Activated CD4-positive, alpha-beta T cell treated with anti-CD3 and anti-CD28 coated beads, Interleukin-2, amount 10 ng/mL, durations not matched to agents 24 days and 14 days (primary cell): ENCODE results near the gene NQO1. TPM values are rescaled to one million over a fixed set of nuclear protein-coding genes. Genes with fewer than 3 reads are reported as not detected.
A peak's percentile ranks its signal among the peaks of the same experiment; 100 is the strongest.

Experiments
- DNase-seq: peaks from one replicate; pipeline ENCODE4 v3.0.0; 2022
- H3K27ac Mint-ChIP-seq: one replicate; pipeline ENCODE4 v1.8.0; 2022; ENCODE audit warnings: mild to moderate bottlenecking, mixed read lengths
- H3K27me3 Mint-ChIP-seq: one replicate; pipeline ENCODE4 v1.8.0; 2022; ENCODE audit warnings: mixed read lengths
- H3K36me3 Mint-ChIP-seq: one replicate; pipeline ENCODE4 v1.8.0; 2022; ENCODE audit warnings: low read depth, mild to moderate bottlenecking, mixed read lengths
- H3K4me1 Mint-ChIP-seq: one replicate; pipeline ENCODE4 v1.8.0; 2021; ENCODE audit warnings: mixed read lengths
- H3K4me3 Mint-ChIP-seq: one replicate; pipeline ENCODE4 v1.8.0; 2022; ENCODE audit warnings: mild to moderate bottlenecking, moderate library complexity, mixed read lengths
- H3K9me3 Mint-ChIP-seq: one replicate; pipeline ENCODE4 v1.8.0; 2021; ENCODE audit warnings: mixed read lengths
- intact Hi-C: fragments of 100-400 bp; cut with micrococcal nuclease; formaldehyde crosslinking; loops from one replicate; pipeline ENCODE4 v1.15.1; 2023
- total RNA-seq: library from RNA; stranded (reverse); gene quantifications from 2 replicates; pipeline ENCODE4 v1.2.3, GENCODE V29; 2022

The NQO1 gene
- total RNA-seq, 1 donor from 2014 or later, result 9.8 TPM

- Mint-ChIP-seq H3K9me3 (no peaks in the 10 kb centered on the region), H3K27me3 (no peaks in the 10 kb centered on the region), H3K4me1 (peaks cover 3% of the 10 kb centered on the region), H3K4me3 (no peak overlapping the region), H3K36me3 (peaks cover 32% of the 10 kb centered on the region), H3K27ac (no peak overlapping the region)
- intact Hi-C loops, result no loop called here
- DNase-seq, result peak; percentile 33
Observed at GRCh38 chr16:69669577-69669976, 56.8 kb downstream of the NQO1 start.

DNA sequence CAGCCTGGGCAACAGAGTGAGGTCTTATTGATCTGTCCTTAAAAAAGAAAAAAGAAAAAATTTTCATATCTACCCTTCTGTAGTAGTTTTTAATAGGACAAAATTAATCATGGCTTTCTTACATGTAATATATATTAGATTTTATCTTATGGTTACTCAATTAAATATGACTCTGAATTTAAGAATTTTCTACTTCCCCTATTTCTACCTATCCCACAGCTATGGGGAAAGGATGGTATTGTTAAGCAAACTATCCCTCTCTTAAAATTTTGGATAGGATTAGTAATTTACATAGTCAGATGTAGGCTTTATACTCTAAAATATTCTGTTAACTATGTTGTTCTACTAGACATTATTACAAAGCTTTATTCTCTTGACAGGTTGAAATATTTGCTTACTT lies 62.5 kb downstream of the NQO1 start:
- H3K4me1 Mint-ChIP-seq, result peaks cover 6% of the 10 kb centered on the region
- intact Hi-C loops, result no loop called here
- no peak overlapping the region for H3K4me3 Mint-ChIP-seq
- DNase-seq, result no peak
- peaks cover 32% of the 10 kb centered on the region for H3K36me3 Mint-ChIP-seq
- no peaks in the 10 kb centered on the region for H3K27me3 Mint-ChIP-seq
- no peak overlapping the region for H3K27ac Mint-ChIP-seq
- H3K9me3 Mint-ChIP-seq, result no peaks in the 10 kb centered on the region

DNA sequence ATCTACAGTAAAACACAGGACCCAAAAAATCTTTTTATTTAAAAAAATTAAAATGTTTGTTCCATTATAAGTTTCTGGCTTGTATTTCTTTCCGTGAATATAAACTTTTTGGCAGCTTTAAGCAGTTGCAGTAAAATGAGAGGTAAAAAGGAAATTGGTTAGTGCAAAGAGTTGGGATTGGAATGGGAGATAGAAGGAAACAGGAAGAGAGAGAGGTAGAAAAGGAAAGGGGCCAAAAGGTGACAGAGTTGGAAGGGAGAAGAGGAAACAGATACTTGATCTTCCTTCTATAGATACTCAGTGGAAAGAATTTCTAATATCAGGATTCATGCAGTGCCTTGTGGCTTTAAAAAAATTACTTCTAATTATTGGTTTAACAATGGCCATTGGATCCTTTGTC lies 63.5 kb downstream of the NQO1 start:
- peaks cover 28% of the 10 kb centered on the region for H3K36me3 Mint-ChIP-seq
- H3K27ac Mint-ChIP-seq, result peak overlapping the region; percentile 18
- H3K9me3 Mint-ChIP-seq, result no peaks in the 10 kb centered on the region

DNA sequence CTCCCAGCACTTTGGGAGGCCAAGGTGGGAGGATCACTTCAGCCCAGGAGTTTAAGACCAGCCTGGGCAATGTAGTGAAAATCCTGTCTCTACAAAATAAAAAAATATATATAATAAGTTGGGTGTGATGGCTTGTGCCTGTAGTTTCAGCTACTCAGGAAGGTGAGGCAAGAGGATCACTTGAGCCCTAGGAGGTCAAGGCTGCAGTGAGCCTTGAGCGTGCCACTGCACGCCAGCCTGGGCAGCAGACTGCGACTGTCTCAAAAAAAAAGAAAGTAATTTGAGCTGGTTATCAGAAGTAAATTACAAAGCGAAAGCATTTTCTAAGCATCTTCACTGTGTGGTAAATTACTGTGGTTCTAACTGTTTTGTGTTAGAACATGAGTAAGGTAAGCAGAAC lies 66.2 kb downstream of the NQO1 start:
- Mint-ChIP-seq H3K4me1 (peaks cover 3% of the 10 kb centered on the region), H3K4me3 (no peak overlapping the region), H3K36me3 (peaks cover 33% of the 10 kb centered on the region), H3K27me3 (no peaks in the 10 kb centered on the region), H3K9me3 (no peaks in the 10 kb centered on the region), H3K27ac (no peak overlapping the region)
- intact Hi-C loops, result no loop called here
- peak; percentile 50 for DNase-seq

More for the DNA sequence above, 63.5 kb downstream of the NQO1 start:
- Mint-ChIP-seq H3K4me3 (no peak overlapping the region), H3K27me3 (no peaks in the 10 kb centered on the region), H3K4me1 (peaks cover 3% of the 10 kb centered on the region)
- no peak for DNase-seq
- intact Hi-C loops, result no loop called here

Other genes with a start within 250 kb of the NQO1 start
- 46.3 and 54.6 TPM in 2 replicates for gene NFAT5, start 160.6 kb downstream of the NQO1 start, total RNA-seq
- 127 and 129 TPM in 2 replicates for gene NOB1, start 28.4 kb upstream of the NQO1 start, total RNA-seq
- gene WWP2, start 35.8 kb upstream of the NQO1 start, total RNA-seq, result 51.7 and 57.5 TPM in 2 replicates
- gene CLEC18A, start 224.8 kb upstream of the NQO1 start, total RNA-seq, result 0.26 and 0.51 TPM in 2 replicates